Mucosa of gallbladder (tissue), 1 donor: ENCODE data around the gene CACNA1B. TPM values are rescaled to one million over a fixed set of nuclear protein-coding genes. Genes with fewer than 3 reads are reported as not detected.
"Not testable (repeated sequence)": the region's sequence is repeated elsewhere in the genome, so short reads cannot be mapped to it uniquely, and the experiment has no call there.

ENCODE experiments used
- DNase-seq: peaks from one replicate; pipeline ENCODE4 v3.0.0-alpha.2; 2020; ENCODE audit warnings: low spot score
- total RNA-seq: library from RNA; stranded (reverse); gene quantifications from one replicate; pipeline ENCODE4 v1.2.1, GENCODE V29; 2021
- donor health status: DM: no; HTN: no; CAD: no.

Gene CACNA1B
- total RNA-seq, 1 donor from 2014 or later, result 0.43 TPM

GRCh38 chr9:138117101-138117750, 239.6 kb downstream of the CACNA1B start:
- DNase-seq, result no peak

GRCh38 chr9:138117836-138118235, 240.3 kb downstream of the CACNA1B start:
- no peak for DNase-seq

GRCh38 chr9:138118601-138119071, 241.1 kb downstream of the CACNA1B start:
- no peak for DNase-seq

- no peak for DNase-seq
Observed at GRCh38 chr9:138119202-138120027, 241.8 kb downstream of the CACNA1B start.

- no peak for DNase-seq
Observed at GRCh38 chr9:138120072-138120471, 242.5 kb downstream of the CACNA1B start.

GRCh38 chr9:138120511-138121437, 243.2 kb downstream of the CACNA1B start:
- DNase-seq, result no peak

GRCh38 chr9:138121438-138122050, 244.0 kb downstream of the CACNA1B start:
- no peak for DNase-seq

GRCh38 chr9:138122201-138122600, 244.6 kb downstream of the CACNA1B start:
- DNase-seq, result no peak

GRCh38 chr9:138122676-138123075, 245.1 kb downstream of the CACNA1B start:
- no peak for DNase-seq

GRCh38 chr9:138123086-138123485, 245.5 kb downstream of the CACNA1B start:
- DNase-seq, result no peak

- not testable (repeated sequence) for DNase-seq
Observed at GRCh38 chr9:138126090-138126857, 248.7 kb downstream of the CACNA1B start.

- DNase-seq, result not testable (repeated sequence)
Observed at GRCh38 chr9:138126858-138127584, 249.4 kb downstream of the CACNA1B start.

GRCh38 chr9:138128027-138128426, 250.4 kb downstream of the CACNA1B start:
- DNase-seq, result not testable (repeated sequence)

- DNase-seq, result not testable (repeated sequence)
Observed at GRCh38 chr9:138129318-138129717, 251.7 kb downstream of the CACNA1B start.

- DNase-seq, result not testable (repeated sequence)
Observed at GRCh38 chr9:138132946-138133705, 255.5 kb downstream of the CACNA1B start.

GRCh38 chr9:138134581-138134980, 257.0 kb downstream of the CACNA1B start:
- DNase-seq, result not testable (repeated sequence)

GRCh38 chr9:138139096-138139495, 261.5 kb downstream of the CACNA1B start:
- not testable (repeated sequence) for DNase-seq

GRCh38 chr9:138140980-138141379, 263.4 kb downstream of the CACNA1B start:
- DNase-seq, result not testable (repeated sequence)
